GM11168 (cell line): ENCODE results near the gene PPP2R1B.

Source experiments
- in situ Hi-C: fragments of 300-500 bp; cut with MboI; formaldehyde crosslinking; loops from one replicate; pipeline ENCODE4 v1.12.0; 2022; ENCODE audit warnings: low sequenced_read_pairs; ENCODE audit not compliant: unreplicated experiment

Gene PPP2R1B

GRCh38 chr11:111759376-111759775 lies 6.8 kb downstream of the PPP2R1B start:
- in situ Hi-C loops, result no loop called here

DNA sequence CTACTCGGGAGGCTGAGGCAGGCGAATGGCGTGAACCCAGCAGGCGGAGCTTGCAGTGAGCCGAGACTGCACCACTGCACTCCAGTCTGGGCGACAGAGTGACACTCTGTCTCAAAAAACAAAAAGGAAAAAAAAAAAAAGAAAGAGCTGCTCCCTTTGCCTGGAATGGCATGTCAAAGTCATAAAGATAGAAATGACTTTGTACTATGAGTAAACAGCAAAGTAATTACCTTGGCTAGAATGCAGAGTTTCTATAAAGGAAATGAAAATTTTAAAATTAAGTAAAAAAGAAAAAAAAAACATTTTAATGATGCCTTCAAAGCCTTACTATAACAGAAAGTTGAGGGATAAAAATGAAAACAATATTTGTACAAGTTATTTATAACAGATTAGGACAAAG lies 10.1 kb downstream of the PPP2R1B start:
- in situ Hi-C loops, result no loop called here

GRCh38 chr11:111749646-111750045 lies 16.5 kb downstream of the PPP2R1B start:
- in situ Hi-C loops, result no loop called here

DNA sequence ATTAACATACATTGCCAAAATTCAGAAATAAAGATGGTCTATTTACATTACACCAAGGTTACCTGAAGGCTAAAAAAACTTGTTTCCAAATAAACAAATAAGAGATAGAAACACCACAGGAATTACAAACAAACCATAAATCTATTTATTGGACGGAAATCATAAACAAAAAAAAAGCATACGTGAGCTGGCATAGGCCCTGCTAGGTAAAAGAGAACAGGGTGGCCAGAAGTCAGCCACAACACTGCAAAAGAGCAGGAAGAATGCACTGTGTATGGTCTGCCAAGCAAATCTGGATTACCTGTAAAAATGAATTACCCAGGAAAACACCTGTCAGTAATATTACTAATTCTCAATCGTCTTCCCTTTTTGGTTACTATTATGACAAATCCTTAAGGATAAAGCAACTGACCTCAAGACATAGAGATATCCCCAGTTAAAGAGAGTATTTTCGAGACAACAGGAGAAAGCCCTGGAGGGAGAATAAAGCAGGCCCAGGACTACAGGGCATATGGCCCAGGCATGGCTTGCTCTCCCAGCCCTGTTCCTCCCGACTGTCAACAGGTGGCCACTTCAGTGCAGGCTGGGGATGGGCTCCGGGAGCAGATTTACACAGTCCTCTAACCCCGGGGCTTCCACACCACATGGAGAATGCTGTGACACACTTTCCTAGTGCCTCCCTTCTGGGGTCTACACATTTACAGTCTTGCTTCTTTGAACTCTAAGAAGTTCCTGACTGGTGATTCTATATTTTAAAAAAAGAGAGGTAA lies 18.0 kb downstream of the PPP2R1B start:
- in situ Hi-C loops, result no loop called here

DNA sequence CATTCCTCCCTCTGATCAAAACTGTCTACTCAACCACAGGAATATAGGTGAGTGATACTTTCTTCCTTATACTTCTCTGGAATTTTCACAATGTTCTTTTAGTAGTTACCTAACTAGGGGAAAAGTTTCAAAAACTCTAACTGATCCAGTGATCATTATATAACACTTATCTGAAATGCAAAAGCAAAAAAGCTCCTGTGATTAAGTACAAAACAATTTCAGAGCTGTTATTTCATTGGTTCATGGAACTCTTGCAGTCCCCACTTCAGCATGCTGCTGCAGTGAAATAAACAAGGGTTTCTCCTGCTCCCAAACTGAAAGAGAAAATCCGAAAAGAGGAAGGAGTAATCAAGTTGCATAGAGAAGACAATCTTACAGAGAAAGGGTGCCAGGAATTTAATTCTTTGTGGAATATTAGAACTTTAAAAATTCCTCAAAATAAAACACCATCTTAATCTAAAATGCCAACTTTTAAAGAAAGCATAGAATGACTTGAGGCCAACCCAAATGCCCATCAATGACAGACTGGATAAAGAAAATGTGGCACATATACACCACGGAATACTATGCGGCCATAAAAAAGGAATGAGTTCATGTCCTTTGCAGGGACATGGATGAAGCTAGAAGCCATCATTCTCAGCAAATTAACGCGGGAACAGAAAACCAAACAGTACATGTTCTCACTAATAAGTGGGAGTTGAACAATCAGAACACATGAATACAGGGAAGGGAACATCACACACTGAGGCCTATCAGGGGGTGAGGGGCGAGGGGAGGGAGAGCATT lies 20.3 kb downstream of the PPP2R1B start:
- in situ Hi-C loops, result no loop called here

GRCh38 chr11:111743700-111744099 lies 22.5 kb downstream of the PPP2R1B start:
- in situ Hi-C loops, result no loop called here

DNA sequence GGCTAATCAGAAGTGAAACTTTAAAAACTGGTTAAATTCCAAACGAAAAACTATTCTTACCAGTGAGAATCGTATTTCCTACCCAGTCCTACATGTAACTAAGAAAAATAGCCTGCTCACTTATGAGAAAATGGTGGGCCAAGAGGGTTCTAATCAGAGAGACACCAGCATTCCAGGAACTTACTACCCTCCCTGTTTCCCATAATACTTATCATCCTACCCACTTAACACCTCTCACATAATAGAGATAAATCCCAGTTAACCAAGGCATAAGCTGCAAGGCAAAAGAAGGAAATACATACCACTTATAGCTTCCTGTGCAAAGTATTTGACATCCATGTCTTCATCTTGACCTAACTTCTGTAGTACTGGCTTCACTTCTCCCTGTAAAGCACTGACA lies 24.4 kb downstream of the PPP2R1B start:
- in situ Hi-C loops, result no loop called here

GRCh38 chr11:111739299-111739698 lies 26.9 kb downstream of the PPP2R1B start:
- in situ Hi-C loops, result no loop called here

- in situ Hi-C loops, result no loop called here
Measured at GRCh38 chr11:111737444-111738210, 28.6 kb downstream of the PPP2R1B start.

DNA sequence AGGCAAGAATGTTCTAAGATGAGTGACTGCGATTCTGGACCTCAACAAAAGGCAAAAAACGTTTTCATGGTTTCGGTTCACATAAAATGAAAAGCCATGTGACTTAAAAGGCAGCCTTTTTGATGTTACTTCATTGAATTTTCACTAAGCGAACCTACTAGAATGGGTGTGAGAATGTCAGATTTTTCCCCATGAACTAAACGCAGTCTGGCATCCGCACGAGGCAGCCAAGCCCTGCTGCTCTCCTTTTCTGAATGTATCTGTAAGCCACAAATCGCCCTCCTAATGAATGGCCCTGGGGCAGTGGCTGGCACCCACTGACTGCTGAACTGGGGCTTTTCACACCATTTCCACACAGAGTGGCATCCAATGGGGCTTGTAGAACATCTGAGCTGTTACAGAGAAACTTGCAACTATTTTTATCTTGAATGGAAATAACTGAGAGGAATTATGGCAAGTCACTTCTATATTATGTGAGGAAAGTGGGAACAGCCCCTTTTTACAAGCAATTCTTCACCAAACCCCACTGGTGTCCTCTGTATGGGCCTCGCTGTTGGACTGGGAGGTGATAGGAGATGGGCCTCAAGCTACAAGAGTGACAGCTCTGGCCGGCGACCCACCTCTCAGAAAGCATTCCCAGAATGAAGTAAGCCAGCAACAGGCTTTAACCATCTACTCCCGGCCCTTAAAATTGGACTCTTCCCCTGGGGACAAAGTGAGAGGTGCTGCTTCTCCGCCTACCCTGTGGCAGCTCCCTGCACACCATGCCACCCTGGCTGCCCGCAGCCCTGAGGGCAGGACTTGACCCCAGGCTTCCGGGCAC lies 29.4 kb downstream of the PPP2R1B start:
- in situ Hi-C loops, result no loop called here

DNA sequence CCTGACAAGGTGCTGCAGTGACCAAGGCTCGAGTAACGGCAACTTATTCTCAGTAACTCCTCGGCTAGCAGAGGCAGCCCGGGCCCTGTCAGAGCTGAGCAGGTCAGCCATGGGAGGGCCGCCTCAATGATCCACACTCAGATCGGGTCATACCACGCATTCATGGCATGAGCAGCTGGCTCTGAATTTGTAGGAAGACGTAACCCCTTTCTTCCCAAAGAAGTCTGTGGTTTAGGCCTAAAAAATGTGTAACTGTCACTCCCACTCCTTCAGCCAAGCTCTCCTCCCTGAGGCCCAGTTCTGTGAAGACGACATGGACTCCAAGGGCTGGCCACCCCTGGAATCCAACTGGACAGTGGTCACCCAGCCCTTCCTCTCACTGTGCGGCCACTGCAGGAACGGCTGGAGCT lies 30.0 kb downstream of the PPP2R1B start:
- in situ Hi-C loops, result no loop called here

- in situ Hi-C loops, result no loop called here
Measured at GRCh38 chr11:111735262-111736116, 30.7 kb downstream of the PPP2R1B start.

DNA sequence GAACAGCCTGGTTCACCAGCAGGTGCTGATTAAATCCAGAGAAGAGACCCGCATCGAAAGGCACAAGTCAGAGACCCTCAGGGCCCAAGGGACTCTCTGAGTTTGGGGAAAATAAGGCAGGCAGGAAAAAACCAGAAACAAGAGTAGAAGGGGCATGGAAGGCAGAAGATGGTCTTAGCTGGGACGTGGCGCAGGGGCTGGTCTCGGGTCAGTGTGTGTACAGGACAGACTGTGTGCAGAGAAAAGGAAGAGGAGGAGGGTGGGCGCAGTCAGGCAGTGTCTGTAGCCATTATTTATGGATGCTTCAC lies 31.3 kb downstream of the PPP2R1B start:
- in situ Hi-C loops, result no loop called here

DNA sequence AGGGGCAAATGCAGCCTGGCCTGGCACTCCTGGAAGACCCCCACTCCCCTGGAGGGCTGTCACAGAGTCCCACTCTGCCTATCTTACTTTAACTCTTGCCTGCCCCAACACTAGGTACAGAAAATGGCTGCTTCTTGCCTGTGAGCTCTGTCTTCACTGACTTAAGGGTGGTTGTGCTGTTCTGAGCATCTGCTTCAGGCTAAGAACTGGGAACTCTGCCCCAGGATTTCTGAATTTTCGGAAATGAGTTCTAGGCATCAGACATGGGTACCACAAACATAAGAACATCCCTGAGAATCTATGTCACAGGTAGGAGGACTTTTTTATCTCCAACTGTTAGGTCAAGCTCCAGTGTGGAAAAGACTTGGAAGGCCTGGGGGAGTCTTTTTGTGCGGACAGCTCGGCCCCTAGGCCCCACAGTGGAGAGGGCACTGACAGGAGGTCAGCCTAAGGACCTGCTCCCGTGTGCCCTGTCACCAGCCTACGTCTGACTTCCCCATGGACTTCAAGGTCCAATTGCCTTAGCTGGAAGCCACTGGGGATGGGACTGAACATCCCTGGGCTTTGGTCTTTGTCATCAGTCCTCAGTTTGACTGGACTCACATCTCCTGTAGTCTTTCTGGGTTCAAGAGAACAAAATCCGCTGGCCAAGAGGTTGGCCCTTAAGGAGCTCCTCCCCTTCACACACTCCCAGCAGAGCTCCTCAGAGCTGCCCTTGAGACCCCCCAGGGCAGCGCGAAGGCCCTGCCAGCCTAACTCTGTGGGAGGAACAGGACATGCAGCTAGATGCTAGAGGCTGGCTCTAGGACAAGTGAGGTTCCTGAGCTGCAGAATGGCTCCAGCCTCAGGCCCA lies 31.9 kb downstream of the PPP2R1B start:
- in situ Hi-C loops, result no loop called here

- in situ Hi-C loops, result no loop called here
Measured at GRCh38 chr11:111733611-111734088, 32.5 kb downstream of the PPP2R1B start.

DNA sequence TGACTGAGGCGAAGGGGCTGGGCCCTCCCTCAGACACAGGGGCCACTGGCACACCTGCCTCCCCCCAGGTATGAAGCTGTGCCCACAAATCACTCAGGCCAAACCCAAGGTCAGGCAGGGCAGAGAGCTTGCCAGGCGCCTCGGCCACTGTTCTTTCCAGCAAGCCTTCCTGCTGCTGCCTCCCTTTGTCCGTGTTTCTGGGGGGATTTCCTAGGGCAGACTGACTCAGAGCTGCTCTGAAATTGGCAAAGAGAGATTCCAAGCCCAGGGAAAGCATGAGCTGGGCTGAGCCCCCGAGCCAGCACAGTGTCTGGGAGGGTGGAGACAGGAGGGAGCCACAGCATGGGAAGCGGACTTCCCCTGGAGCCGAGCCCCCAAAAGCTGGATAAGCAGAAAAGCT lies 33.2 kb downstream of the PPP2R1B start:
- in situ Hi-C loops, result no loop called here

- in situ Hi-C loops, result no loop called here
Measured at GRCh38 chr11:111731821-111732220, 34.4 kb downstream of the PPP2R1B start.

DNA sequence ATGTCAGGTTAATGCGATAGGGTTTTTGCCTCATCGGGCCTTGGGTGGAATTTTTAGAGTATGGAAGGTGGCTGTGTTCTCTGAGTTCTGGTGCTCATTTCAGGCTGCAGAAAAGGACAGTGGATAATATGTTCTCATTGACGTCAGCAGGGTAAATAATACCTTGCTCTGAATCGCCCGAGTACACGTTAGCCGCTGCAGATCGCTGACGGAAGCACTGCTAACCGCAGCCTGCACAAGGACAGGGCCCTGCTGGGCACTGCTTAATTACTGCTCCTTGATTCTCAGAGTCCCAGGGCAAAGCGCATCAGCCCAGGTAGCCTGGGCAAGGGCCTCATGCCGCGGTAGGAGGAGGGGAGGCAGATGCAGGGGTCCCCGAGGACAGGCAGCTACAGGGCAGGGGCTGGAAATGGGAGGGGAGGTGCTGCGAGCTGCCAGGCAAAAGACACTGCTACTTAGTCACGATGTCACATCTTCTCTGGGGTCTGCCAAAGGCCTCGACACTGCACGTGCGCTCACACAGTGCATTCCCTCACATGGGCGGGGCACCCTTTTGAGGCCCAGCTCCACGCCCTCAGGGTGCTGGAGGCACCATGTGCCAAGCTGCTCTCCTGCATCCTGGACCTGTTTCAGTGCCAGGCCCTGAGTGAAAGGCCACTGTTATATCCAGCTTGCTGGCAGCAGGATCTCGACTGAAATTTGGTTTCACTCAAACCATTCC lies 35.2 kb downstream of the PPP2R1B start:
- in situ Hi-C loops, result no loop called here
